ENCODE data around the gene AGAP3. TPM values are rescaled to one million over a fixed set of nuclear protein-coding genes. Genes with fewer than 3 reads are reported as not detected.

Gene AGAP3
- total RNA-seq, 1 donor from 2014 or later = 7.4 TPM

DNA sequence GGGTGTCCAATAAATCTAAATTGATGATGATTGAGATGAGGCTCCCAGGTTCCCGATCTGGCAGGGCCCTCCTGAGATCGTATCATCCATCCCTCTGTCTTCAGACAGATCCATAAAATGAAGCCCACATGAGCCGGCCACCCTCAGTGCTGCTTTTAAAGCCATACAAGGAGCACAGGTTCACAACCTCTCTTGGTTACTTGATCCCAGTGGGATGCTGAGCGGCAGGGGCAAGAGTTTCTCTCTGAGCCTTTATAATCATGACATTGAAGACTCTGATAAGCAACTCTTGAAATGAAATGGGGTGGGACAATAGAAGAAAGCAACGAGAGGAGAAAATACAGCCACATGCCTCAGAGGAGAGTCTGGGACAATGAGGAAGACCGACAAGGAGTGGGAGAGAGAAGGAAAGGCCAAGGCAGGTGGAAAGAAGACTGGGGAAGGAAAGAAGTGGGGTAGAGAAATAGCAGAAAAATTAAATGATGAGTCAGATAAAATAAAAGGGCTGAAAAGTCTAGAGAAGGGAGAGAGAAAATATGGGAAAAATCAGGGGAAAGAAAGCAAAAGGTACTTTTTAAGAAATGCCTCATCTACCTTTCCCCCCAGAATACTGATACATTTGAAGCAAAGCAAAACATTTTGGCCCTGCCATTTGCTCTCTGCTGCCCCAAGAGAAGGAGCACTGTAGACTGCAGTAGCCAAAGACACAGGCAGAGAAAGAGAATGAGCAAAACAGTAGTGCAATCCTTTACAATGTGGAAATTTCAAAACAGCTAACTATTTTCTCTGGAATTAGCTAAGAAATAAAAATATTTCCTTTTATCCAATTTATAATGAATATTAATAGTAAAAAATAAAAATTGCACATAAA, 66.6 kb downstream of the AGAP3 start:
- ChIA-PET POLR2A (no interaction called here), CTCF (no interaction called here)
- H3K9me3 Mint-ChIP-seq = no peaks in the 10 kb centered on the region
- DNase-seq (no peak), ATAC-seq (ENCODE audit: low read depth) (no peak)
- H3K36me3 Mint-ChIP-seq (ENCODE audit: low read depth) = no peaks in the 10 kb centered on the region
- TF ChIP-seq, protein P1, sequence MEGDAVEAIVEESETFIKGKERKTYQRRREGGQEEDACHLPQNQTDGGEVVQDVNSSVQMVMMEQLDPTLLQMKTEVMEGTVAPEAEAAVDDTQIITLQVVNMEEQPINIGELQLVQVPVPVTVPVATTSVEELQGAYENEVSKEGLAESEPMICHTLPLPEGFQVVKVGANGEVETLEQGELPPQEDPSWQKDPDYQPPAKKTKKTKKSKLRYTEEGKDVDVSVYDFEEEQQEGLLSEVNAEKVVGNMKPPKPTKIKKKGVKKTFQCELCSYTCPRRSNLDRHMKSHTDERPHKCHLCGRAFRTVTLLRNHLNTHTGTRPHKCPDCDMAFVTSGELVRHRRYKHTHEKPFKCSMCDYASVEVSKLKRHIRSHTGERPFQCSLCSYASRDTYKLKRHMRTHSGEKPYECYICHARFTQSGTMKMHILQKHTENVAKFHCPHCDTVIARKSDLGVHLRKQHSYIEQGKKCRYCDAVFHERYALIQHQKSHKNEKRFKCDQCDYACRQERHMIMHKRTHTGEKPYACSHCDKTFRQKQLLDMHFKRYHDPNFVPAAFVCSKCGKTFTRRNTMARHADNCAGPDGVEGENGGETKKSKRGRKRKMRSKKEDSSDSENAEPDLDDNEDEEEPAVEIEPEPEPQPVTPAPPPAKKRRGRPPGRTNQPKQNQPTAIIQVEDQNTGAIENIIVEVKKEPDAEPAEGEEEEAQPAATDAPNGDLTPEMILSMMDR (IDR thresholded peaks at IDR 0.05) = no peak
- intact Hi-C loops (cut with micrococcal nuclease) = no loop called here
- no peak overlapping the region for H3K4me3 Mint-ChIP-seq
- no peak overlapping the region for H3K27ac Mint-ChIP-seq
- H3K4me1 Mint-ChIP-seq = no peaks in the 10 kb centered on the region
- H3K27me3 Mint-ChIP-seq = peaks cover 33% of the 10 kb centered on the region

DNA sequence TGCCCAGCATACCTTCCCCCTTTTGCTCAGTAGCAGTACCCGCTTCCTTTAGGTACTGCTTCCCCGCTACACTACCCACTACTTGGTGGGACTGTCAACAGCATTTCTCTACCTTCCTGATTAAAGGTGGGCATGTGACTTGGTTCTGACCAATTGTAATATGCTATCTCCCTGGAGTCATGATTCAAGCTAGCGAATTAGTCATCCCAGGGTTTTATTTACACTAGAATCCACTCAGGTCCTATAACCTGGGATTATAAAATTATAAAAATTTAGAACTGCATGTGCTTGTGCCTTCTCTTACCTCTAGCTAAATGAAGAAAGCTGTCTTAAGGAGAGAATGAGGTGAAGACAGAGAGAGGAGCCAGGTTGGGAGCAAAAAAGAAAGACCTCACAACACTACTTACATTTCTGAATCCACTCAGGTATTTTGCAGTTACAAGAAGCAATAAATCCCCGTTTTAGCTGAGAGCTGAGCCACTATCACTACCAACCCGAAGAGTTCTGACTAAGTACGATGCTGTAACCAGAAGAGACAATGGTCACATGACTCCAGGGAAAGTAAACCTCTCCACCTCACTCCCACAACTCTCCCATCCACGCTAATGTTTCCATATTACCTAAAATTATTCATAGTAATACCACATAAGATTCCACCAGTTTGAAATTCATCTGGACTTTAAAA, 71.5 kb downstream of the AGAP3 start:
- Mint-ChIP-seq H3K27ac (no peak overlapping the region), H3K36me3 (ENCODE audit: low read depth) (no peaks in the 10 kb centered on the region), H3K9me3 (no peaks in the 10 kb centered on the region), H3K4me1 (no peaks in the 10 kb centered on the region), H3K4me3 (no peak overlapping the region), H3K27me3 (peaks cover 28% of the 10 kb centered on the region)
- ChIA-PET POLR2A (no interaction called here), CTCF (interaction anchor here (0.8 kb wide), 1 partner anchor 10 kb away, joined by 3 read pairs; the partner anchor contains the start of gene GBX1)
- DNase-seq (no peak), ATAC-seq (ENCODE audit: low read depth) (no peak)
- intact Hi-C loops (cut with micrococcal nuclease) = no loop called here
- TF ChIP-seq, protein P1 (IDR thresholded peaks at IDR 0.05) = no peak

DNA sequence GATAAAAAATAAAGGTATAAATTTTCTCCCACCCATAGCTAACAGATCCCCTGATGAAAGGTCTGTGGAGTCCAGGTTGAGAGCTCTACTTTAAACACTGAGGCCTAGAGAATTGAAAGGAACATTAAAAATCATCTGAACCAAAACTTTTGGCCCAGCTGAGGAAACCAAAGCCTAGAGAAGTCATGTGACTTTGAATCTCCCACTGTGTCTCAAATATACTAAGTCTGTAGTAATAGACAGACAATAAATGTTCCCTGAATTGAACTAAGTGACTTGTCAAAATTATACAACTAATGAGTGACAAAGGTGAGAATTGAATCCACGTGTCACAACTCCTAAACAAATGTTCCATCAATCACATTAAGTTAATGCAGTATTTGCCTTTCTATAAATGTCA, 75.5 kb downstream of the AGAP3 start:
- TF ChIP-seq, protein P1 (IDR thresholded peaks at IDR 0.05) = no peak
- H3K27me3 Mint-ChIP-seq = peaks cover 18% of the 10 kb centered on the region
- no peak overlapping the region for H3K27ac Mint-ChIP-seq
- H3K4me1 Mint-ChIP-seq = peaks cover 5% of the 10 kb centered on the region
- no peak overlapping the region for H3K4me3 Mint-ChIP-seq
- no peaks in the 10 kb centered on the region for H3K9me3 Mint-ChIP-seq
- H3K36me3 Mint-ChIP-seq (ENCODE audit: low read depth) = no peaks in the 10 kb centered on the region
- ATAC-seq (ENCODE audit: low read depth) = no peak
- intact Hi-C loops (cut with micrococcal nuclease) = no loop called here
- ChIA-PET CTCF (no interaction called here), POLR2A (no interaction called here)
- no peak for DNase-seq

DNA sequence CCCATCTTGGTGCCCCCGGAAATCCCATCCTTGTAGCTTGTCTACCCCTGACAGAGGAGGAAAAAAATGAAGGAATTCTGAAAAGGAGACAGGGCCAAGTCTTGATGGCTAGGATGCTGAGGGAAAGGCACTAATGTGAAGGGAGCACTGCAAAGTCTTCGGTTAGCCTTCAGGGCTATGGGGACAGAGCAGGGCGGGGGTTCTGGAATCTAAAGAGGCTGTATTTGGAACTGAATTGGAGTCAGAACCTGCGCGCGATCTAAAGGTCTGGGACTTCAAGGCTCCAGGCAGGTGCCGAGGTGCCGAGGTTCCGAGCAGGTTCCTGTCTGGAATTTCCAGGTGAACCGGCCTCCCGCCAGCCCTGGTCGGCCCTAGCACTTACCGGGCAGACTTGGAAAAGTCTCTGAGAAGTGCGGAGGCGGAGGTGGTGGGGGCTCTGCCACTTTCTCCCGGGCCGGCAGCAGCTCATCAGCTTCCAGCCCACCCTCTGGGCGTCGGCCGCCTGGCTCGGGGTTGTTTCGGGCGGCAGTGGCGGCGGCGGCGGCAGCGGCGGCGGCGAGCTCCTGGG, 80.4 kb downstream of the AGAP3 start:
- H3K27ac Mint-ChIP-seq = no peak overlapping the region

More for the DNA sequence above, 80.4 kb downstream of the AGAP3 start:
- H3K9me3 Mint-ChIP-seq = no peaks in the 10 kb centered on the region
- intact Hi-C loops (cut with micrococcal nuclease) = loop anchor here (5.0 kb wide), 1 partner anchor 66 kb away; the partner anchor contains the start of gene CHPF2
- TF ChIP-seq, protein P1 (IDR thresholded peaks at IDR 0.05) = no peak
- H3K4me1 Mint-ChIP-seq = peaks cover 12% of the 10 kb centered on the region
- CTCF ChIA-PET = interaction anchor here (0.9 to 1.3 kb wide), 2 partner anchors 43 to 76 kb away, joined by 3 read pairs; no protein-coding TSS in a partner anchor
- H3K36me3 Mint-ChIP-seq (ENCODE audit: low read depth) = no peaks in the 10 kb centered on the region
- peak; percentile 19 for ATAC-seq (ENCODE audit: low read depth)
- peak overlapping the region; percentile 42 for H3K4me3 Mint-ChIP-seq
- POLR2A ChIA-PET = no interaction called here
- DNase-seq = no peak
- H3K27me3 Mint-ChIP-seq = peaks cover 39% of the 10 kb centered on the region

Data from activated B cell treated with CpG ODN at 0.5 μM for 24 hours (primary cell).